Liver (tissue), 9 donors: ENCODE data around the gene TNNC2. TPM values are rescaled to one million over a fixed set of nuclear protein-coding genes. Genes with fewer than 3 reads are reported as not detected.

Experiments used
- DNase-seq: peaks from one replicate; pipeline ENCODE4 v3.0.0-alpha.2; 2017; ENCODE audit warnings: low spot score
- H3K27ac ChIP-seq, 2 donors: one replicate each; pipeline ENCODE4 v1.7.0; 2013; ENCODE audit warnings: inconsistent platforms in 2 of 2, low read length in 2 of 2, control low read depth in 1 of 2, low read depth in 1 of 2, mild to moderate bottlenecking in 1 of 2
- H3K27me3 ChIP-seq, 4 donors: one replicate each; pipeline versions ENCODE4 v1.6.1 to v1.7.0; 2013; ENCODE audit warnings: low read length in 3 of 4, inconsistent platforms in 1 of 4, mild to moderate bottlenecking in 1 of 4, moderate library complexity in 1 of 4; ENCODE audit not compliant: control insufficient read depth in 4 of 4, insufficient read depth in 4 of 4
- H3K36me3 ChIP-seq, 4 donors: one replicate each; pipeline versions ENCODE4 v1.6.1 to v1.7.0; 2013; ENCODE audit warnings: low read length in 3 of 4, mild to moderate bottlenecking in 3 of 4, low read depth in 1 of 4, moderate library complexity in 1 of 4; ENCODE audit not compliant: control insufficient read depth in 4 of 4, insufficient read depth in 3 of 4
- H3K4me1 ChIP-seq, 4 donors: one replicate each; pipeline versions ENCODE4 v1.6.1 to v1.7.0; 2013; ENCODE audit warnings: low read length in 3 of 4, mild to moderate bottlenecking in 3 of 4, moderate library complexity in 1 of 4; ENCODE audit not compliant: control insufficient read depth in 4 of 4, insufficient read depth in 4 of 4
- H3K4me3 ChIP-seq, 3 donors: one replicate each; pipeline versions ENCODE4 v1.6.1 to v1.7.0; 2013; ENCODE audit warnings: low read length in 3 of 3, control low read depth in 1 of 3, low read depth in 1 of 3, mild to moderate bottlenecking in 1 of 3
- H3K9ac ChIP-seq, 2 donors: one replicate each; pipeline ENCODE4 v1.7.0; 2013; ENCODE audit warnings: low read length in 2 of 2, mild to moderate bottlenecking in 2 of 2, moderate library complexity in 2 of 2, control low read depth in 1 of 2, low read depth in 1 of 2
- H3K9me3 ChIP-seq, 4 donors: one replicate each; pipeline versions ENCODE4 v1.6.1 to v1.7.0; 2013; ENCODE audit warnings: low read length in 3 of 4; ENCODE audit not compliant: control insufficient read depth in 4 of 4
- EGR1 ChIP-seq, 2 donors: IDR thresholded peaks; 2 replicates each; pipeline ENCODE4 v1.6.1; 2016 to 2018; ENCODE audit warnings: antibody characterized with exemption in 2 of 2, low read depth in 2 of 2
- FOXA1 ChIP-seq: IDR thresholded peaks from 2 replicates; pipeline ENCODE4 v1.6.1; 2016; ENCODE audit warnings: antibody characterized with exemption
- FOXA2 ChIP-seq: IDR thresholded peaks from 2 replicates; pipeline ENCODE4 v1.6.1; 2016; ENCODE audit warnings: antibody characterized with exemption
- GABPA ChIP-seq, 2 donors: IDR thresholded peaks in 1 of 2; conservative IDR thresholded peaks in 1 of 2; 2 replicates each; pipeline ENCODE4 v1.6.1; 2016; ENCODE audit warnings: antibody characterized with exemption in 2 of 2, mild to moderate bottlenecking in 1 of 2, moderate library complexity in 1 of 2
- HNF4G ChIP-seq: IDR thresholded peaks from 2 replicates; pipeline ENCODE4 v1.6.1; 2016; ENCODE audit warnings: antibody characterized with exemption
- JUND ChIP-seq, 2 donors: IDR thresholded peaks; 2 replicates each; pipeline ENCODE4 v1.6.1; 2016; ENCODE audit warnings: antibody characterized with exemption in 2 of 2
- MAX ChIP-seq: IDR thresholded peaks from 2 replicates; pipeline ENCODE4 v1.6.1; 2016; ENCODE audit warnings: antibody characterized with exemption
- NR2F2 ChIP-seq: IDR thresholded peaks from 2 replicates; pipeline ENCODE4 v1.6.1; 2016; ENCODE audit warnings: antibody characterized with exemption
- RAD21 ChIP-seq, 2 donors: IDR thresholded peaks; 2 replicates each; pipeline ENCODE4 v1.6.1; 2016; ENCODE audit warnings: antibody characterized with exemption in 2 of 2, mild to moderate bottlenecking in 2 of 2
- REST ChIP-seq: IDR thresholded peaks from 2 replicates; pipeline ENCODE4 v1.6.1; 2016; ENCODE audit warnings: antibody characterized with exemption, mild to moderate bottlenecking
- RXRA ChIP-seq, 2 donors: IDR thresholded peaks; 2 replicates each; pipeline ENCODE4 v1.6.1; 2017 to 2018; ENCODE audit warnings: antibody characterized with exemption in 2 of 2, mild to moderate bottlenecking in 1 of 2
- SP1 ChIP-seq: IDR thresholded peaks from 2 replicates; pipeline ENCODE4 v1.6.1; 2018; ENCODE audit warnings: antibody characterized with exemption, mild to moderate bottlenecking
- TAF1 ChIP-seq: conservative IDR thresholded peaks from 2 replicates; pipeline ENCODE4 v1.6.1; 2016; ENCODE audit warnings: antibody characterized with exemption, mild to moderate bottlenecking
- WGBS: extraction: QIAGEN DNeasy Blood & Tissue Kit; methylation state at CpG from one replicate; pipeline ENCODE4 v1.1.7; 2013; 5-methylcytosine and 5-hydroxymethylcytosine counted together
- polyA plus RNA-seq, 2 donors: library from polyadenylated mRNA; stranded (reverse) in 1 of 2; unstranded in 1 of 2; fragments of 200-250 nt in 1 of 2; fragments of >200 nt in 1 of 2; fragmentation: Nextera tagmentation in 1 of 2; extraction: Ambion mirVana in 1 of 2; gene quantifications; one replicate each; pipeline versions ENCODE4 v1.2.1 to v1.2.3, GENCODE V29; 2013 to 2015
- total RNA-seq, 2 donors: library from RNA; depleted of rRNA; stranded (reverse); fragments of >200 nt; gene quantifications; one replicate each; pipeline ENCODE4 v1.2.3, GENCODE V29; 2014
- TF ChIP-seq, protein P1 (sequence below): IDR thresholded peaks from 2 replicates; pipeline ENCODE4 v1.6.1; 2016; ENCODE audit warnings: antibody characterized with exemption
- TF ChIP-seq, protein P2 (sequence below): fragments of 150-350 bp; IDR thresholded peaks from 2 replicates; pipeline ENCODE4 v1.5.1; 2017; ENCODE audit warnings: improper control_type of control experiment, low read depth, low read length; ENCODE audit not compliant: missing input control
- donor health status: healthy.
- donor health status: healthy.
- donor health status: healthy.
- donor health status: healthy.
- donor health status: healthy.

Gene TNNC2
- total and polyA plus RNA-seq, 4 donors = 0.12 to 0.33 (median 0.31) TPM; not detected in 1

DNA sequence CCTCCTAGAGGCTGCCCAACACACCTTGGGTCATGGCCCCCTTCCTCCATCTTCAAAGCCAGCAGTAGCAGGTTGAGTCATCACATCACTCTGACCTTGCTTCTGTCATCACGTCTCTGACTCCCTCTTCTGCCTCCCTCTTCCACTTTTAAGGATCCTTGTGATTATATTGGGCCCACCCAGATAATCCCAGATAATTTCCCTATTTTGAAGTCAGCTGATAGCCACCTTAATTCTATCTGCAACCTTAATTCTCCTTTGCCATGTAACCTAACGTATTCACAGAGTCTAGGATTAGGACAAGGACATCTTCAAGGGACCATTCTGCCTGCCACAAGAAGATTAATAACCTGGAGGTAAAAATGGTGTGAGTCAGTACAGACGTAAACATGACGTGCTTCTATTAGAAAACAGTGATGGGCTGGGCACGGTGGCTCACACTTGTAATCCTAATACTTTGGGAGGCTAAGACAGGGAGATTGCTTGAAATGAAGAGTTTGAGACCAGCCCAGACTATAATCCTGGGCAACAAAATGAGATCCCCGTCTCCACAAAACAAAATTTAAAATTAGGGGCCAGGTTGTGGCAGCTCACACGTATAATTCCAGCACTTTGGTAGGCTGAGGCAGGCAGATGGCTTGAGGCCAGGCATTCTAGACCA, 33.6 kb upstream of the TNNC2 start:
- peaks cover 12 to 24% (median 16%) of the 10 kb centered on the region in 4 donors for H3K4me1 ChIP-seq
- TF ChIP-seq, protein P1, sequence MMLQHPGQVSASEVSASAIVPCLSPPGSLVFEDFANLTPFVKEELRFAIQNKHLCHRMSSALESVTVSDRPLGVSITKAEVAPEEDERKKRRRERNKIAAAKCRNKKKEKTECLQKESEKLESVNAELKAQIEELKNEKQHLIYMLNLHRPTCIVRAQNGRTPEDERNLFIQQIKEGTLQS = no peak
- TF ChIP-seq EGR1 (IDR thresholded peaks at IDR 0.05; ENCODE audit: low read depth in 2 of 2) = no peak
- H3K36me3 ChIP-seq = no peaks in the 10 kb centered on the region
- no peak for DNase-seq
- no peak overlapping the region for H3K9ac ChIP-seq
- WGBS = 82% methylated on average over 7 of the region's 7 CpGs
- H3K27me3 ChIP-seq = no peaks in the 10 kb centered on the region
- no peaks in the 10 kb centered on the region for H3K9me3 ChIP-seq
- H3K4me3 ChIP-seq = no peak overlapping the region
- no peak overlapping the region for H3K27ac ChIP-seq

DNA sequence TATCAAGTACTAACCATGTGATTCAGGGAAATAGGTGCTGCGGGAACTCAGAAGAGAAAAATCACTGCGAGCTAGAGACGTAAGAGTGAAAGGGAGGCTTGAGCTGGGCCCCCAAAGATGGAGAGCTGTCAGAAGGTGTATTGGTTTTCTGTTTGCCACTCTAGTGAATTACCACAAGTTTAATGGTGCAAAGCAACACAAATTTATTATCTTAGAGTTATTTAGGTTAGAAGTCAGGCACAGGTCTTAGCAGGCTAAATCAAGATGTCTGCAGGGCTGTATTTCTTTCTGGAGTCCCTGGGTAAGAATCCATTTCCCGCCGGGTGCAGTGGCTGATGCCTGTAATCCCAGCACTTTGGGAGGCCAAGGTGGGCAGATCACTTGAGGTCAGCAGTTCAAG, 32.8 kb upstream of the TNNC2 start:
- no peak overlapping the region for H3K4me3 ChIP-seq
- DNase-seq = no peak
- no peaks in the 10 kb centered on the region for H3K9me3 ChIP-seq
- no peaks in the 10 kb centered on the region for H3K36me3 ChIP-seq
- H3K27ac ChIP-seq = no peak overlapping the region
- no peaks in the 10 kb centered on the region for H3K27me3 ChIP-seq
- H3K9ac ChIP-seq = no peak overlapping the region
- TF ChIP-seq RAD21 (IDR thresholded peaks at IDR 0.05) = no peak
- TF ChIP-seq NR2F2 = no peak
- TF ChIP-seq GABPA (IDR thresholded peaks at IDR 0.05 in 1 of 2, conservative IDR thresholded peaks at IDR 0.05 in 1 of 2) = no peak
- TF ChIP-seq TAF1 = no peak
- TF ChIP-seq, protein P1 = no peak
- no peak for TF ChIP-seq RXRA (IDR thresholded peaks at IDR 0.05)
- no peak for TF ChIP-seq FOXA2
- TF ChIP-seq SP1 = no peak
- no peak for TF ChIP-seq MAX
- no peak for TF ChIP-seq REST
- H3K4me1 ChIP-seq = peaks cover 12 to 28% (median 19%) of the 10 kb centered on the region in 4 donors
- 95% methylated on average over 5 of the region's 5 CpGs for WGBS

DNA sequence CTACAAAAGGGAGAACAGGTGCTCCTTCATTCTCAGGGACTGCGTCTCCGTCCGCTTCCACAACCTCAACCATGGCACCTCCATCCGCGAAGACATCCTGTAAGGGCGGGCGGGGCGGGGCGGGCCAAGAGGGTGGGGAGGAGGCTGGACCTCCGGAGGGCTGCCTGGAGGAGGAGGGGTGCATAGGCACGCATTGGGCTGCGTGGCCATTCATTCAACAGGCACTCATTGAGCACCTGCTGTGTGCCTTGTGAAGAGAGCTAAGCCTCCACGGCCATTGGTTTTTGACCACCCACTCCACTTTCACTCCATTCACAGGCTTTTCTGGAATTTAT, 30.7 kb upstream of the TNNC2 start:
- TF ChIP-seq HNF4G (no peak), SP1 (no peak), JUND (IDR thresholded peaks at IDR 0.05) (no peak), FOXA2 (no peak), FOXA1 (no peak), GABPA (IDR thresholded peaks at IDR 0.05 in 1 of 2, conservative IDR thresholded peaks at IDR 0.05 in 1 of 2) (no peak), RAD21 (IDR thresholded peaks at IDR 0.05) (no peak)
- TF ChIP-seq, protein P1 = no peak
- TF ChIP-seq, protein P2, sequence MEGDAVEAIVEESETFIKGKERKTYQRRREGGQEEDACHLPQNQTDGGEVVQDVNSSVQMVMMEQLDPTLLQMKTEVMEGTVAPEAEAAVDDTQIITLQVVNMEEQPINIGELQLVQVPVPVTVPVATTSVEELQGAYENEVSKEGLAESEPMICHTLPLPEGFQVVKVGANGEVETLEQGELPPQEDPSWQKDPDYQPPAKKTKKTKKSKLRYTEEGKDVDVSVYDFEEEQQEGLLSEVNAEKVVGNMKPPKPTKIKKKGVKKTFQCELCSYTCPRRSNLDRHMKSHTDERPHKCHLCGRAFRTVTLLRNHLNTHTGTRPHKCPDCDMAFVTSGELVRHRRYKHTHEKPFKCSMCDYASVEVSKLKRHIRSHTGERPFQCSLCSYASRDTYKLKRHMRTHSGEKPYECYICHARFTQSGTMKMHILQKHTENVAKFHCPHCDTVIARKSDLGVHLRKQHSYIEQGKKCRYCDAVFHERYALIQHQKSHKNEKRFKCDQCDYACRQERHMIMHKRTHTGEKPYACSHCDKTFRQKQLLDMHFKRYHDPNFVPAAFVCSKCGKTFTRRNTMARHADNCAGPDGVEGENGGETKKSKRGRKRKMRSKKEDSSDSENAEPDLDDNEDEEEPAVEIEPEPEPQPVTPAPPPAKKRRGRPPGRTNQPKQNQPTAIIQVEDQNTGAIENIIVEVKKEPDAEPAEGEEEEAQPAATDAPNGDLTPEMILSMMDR = no peak
- Histone ChIP-seq H3K9me3 (no peaks in the 10 kb centered on the region), H3K9ac (peak overlapping the region in 1 of 2 donors; percentile 73), H3K4me3 (peak overlapping the region; percentile 68 to 100 (median 94)), H3K36me3 (peaks cover 2 to 5% (median 3%) of the 10 kb centered on the region in 4 donors), H3K27me3 (no peaks in the 10 kb centered on the region), H3K27ac (peak overlapping the region; percentile 67 to 86), H3K4me1 (peaks cover 12 to 28% (median 22%) of the 10 kb centered on the region in 4 donors)
- no peak for DNase-seq
- 17% methylated on average over 13 of the region's 13 CpGs for WGBS
